Colon (tissue), 2 donors: ENCODE data around the gene TMEM184B.
"Not testable (repeated sequence)": the region's sequence is repeated elsewhere in the genome, so short reads cannot be mapped to it uniquely, and the experiment has no call there.

ENCODE experiments used
- FAIRE-seq: peaks from 2 replicates; lab custom pipeline; 2012; peaks lifted over from hg19 to GRCh38; lab: Jason Lieb, UNC
- donor health status: control.
- donor health status: control.

TMEM184B gene

DNA sequence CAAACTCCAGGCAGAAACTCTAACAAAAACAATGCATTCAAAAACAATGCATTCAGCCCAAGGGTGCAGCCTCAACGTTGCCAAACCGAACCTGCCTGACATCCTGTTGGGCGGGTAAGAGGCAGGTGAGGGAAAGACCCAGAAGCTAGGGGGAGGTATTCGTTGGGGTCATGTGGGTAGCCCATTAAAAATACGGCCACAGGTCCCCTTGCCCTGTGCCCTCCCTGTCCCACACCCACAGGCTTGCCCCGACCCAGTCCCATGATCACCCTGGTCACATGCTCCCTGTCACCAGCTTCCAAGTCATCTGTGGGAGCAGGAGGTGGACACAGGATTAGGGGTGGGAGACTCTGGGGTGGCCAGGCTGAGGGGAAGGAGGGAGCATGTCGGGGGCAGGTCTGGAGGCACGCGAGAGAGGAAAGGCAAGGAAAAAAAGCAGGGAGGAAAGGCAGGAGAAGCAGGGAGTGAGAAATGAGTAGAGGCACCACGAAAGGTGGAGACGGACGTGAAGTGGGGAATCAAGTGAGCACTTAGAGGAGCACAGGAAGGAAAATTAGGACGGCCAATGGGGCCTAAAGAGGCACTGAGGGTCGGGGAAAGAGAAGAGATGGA lies 91.9 kb downstream of the TMEM184B start:
- FAIRE-seq = no peak

- FAIRE-seq = not testable (repeated sequence)
Observed at GRCh38 chr22:38178605-38178937, 94.2 kb downstream of the TMEM184B start.

DNA sequence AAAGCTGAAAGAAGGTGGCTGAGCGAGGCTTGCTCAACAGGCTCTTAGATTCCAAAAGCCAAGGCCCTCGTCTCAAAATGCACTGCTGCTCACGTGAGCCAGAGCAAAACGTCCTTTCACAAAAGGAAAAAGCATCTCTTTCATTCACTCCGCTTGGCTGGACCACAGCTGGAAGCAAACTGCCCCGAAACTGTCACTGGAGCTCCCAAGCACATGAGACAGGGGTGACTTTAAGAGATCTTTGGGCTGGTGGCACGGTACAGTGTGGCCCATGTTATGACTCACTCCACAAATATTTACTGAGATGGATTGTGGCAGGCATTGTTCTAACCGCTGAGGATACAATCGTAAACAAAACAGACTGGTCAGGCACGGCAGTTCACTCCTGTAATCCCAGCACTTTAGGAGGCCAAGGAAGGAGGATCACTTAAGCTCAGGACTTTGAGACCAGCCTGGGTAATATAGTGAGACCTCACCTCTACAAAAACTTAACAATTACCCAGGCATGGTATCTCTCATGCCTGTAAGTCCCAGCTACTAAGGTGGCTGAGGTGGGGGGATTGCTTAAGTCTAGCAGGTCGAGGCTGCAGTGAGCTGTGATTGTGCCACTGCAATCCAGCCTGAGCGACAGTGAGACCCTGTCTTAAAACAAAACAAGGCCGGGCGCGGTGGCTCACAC lies 94.7 kb downstream of the TMEM184B start:
- no peak for FAIRE-seq

DNA sequence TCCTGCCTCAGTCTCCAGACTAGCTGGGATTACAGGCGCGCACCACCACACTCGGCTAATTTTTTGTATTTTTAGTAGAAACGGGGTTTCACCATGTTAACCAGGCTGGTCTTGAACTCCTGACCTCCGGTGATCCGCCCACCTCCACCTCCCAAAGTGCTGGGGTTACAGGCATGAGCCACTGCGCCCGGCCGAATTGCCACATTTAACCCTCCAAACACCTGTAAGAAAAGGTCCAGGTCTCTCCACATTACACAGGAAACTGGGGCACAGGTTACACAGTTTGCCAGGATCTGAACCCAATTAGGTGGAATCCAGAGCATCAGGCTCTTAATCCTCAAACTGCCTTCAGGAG lies 95.3 kb downstream of the TMEM184B start:
- not testable (repeated sequence) for FAIRE-seq

- FAIRE-seq = no peak
Observed at GRCh38 chr22:38177044-38177443, 95.8 kb downstream of the TMEM184B start.

GRCh38 chr22:38176170-38176741 lies 96.6 kb downstream of the TMEM184B start:
- no peak for FAIRE-seq

DNA sequence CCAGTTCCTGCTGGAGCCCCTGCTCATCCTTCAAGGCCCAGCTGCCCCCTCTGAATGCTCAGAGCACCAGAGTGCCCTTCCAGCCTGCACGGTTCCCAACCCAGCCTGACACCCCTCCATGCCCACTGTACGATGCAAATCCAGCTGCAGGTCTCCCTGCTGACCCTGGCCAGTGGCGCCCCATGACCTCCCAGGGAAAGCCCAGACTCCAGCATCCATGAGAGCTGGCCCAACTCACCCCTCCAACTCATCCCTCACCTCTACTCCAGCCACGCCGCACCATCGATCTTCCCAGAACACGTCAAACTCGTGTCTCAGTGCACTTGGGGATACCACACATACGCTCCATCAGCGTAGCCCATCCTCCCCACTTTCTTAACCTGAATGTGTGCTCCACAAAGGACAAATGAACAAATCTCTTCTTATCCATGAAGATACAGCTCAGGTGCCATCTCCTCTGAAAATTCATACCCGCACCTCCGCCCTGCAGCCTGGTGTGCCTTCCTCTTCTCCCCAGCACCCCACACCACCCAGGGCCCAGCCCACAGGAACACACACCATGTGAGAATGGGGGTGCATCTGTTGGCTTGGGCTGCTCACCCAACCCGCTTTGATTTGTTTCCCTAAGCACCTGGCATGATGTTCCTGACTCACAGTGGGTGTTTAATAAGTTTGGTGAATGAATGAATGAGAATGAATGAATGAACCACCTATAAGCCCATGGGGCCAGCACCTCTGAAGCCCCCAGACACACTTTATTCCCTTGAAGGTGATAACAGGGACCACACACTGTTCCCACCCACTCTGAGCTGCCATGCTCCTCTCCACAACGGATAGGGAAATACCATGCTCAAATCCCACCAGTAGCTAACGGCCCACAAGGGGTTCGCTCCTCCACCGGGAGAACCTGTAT lies 97.3 kb downstream of the TMEM184B start:
- FAIRE-seq = no peak

GRCh38 chr22:38174626-38175025 lies 98.2 kb downstream of the TMEM184B start:
- no peak for FAIRE-seq

DNA sequence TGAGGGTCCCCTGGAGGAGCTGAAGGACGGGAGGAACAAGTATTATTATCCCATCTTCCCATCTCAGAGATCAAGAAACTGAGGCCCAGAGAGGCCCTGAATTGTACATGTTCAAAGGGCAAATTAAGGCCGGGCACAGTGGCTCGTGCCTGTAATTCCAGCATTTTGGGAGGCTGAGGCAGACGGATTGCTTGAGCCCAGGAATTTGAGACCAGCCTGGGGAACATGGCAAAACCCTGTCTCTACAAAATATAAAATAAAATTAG lies 99.2 kb downstream of the TMEM184B start:
- no peak for FAIRE-seq

- no peak for FAIRE-seq
Observed at GRCh38 chr22:38172832-38173640, 99.8 kb downstream of the TMEM184B start.

DNA sequence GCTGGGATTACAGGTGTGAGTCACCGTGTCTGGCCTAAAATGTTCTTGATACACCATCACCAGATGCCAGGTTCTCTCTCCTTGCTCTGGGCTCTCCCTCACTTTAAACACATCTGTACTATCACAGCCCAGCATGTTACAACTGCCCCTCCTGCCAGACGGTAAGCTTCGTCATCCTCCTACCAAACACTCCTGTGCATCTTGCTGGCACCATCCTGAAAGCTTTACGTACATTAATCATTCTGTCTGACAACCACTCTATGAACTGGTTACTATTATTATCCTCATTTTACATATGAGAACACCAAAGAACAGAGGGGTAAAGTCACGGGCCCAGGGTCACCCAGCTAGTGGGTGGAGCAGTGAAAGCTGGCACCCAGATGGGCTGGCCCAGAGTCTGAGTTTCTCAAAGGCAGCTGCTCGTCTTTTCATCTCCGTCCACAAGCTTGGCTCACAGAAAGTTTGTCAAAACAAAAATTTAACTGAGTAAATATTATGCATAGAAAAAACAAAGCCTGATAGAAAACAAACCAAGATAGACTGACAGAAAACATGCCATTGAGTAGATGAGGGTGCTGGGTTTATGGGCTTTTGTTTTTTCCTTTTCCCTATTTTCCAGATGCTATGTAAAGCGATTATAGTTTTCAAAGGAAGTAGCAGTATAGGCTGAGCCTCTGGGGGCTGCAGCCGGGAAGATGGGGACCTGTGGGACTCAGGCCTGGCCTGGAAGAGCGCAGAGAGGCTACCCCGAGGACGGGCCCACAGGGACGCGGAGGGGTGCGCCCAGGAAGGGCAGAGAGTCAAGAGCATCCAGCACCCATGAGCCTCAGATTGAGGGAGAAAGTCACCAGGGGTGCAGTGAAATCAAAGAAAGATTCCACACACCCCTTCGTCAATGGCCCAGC lies 100.6 kb downstream of the TMEM184B start:
- FAIRE-seq = no peak

- FAIRE-seq = no peak
Observed at GRCh38 chr22:38170469-38170868, 102.3 kb downstream of the TMEM184B start.
